Endothelial cell of umbilical vein (primary cell): ENCODE results near the gene MYO1A. TPM values are rescaled to one million over a fixed set of nuclear protein-coding genes. Genes with fewer than 3 reads are reported as not detected.

Experiments used
- BruUV-seq: library from RNA; stranded (reverse); fragments of 400-500 nt; replicated peaks from 2 replicates; lab custom pipeline; 2021; lab: Mats Ljungman, UMichigan
- CTCF ChIA-PET: fragments of 300-600, 350-600 bp; sonication (Branson Sonifier 250); formaldehyde crosslinking; loops from one replicate; lab custom pipeline; 2021; ENCODE audit warnings: antibody characterized with exemption, inconsistent platforms; lab: Charles Lee
- POLR2A ChIA-PET: fragments of 300-600, 350-600 bp; sonication (Branson Sonifier 250); formaldehyde crosslinking; loops from one replicate; lab custom pipeline; 2021; ENCODE audit warnings: antibody characterized with exemption, inconsistent platforms; lab: Charles Lee
- DNase-seq: peaks from one replicate; pipeline ENCODE4 v3.0.0-alpha.2; 2011; ENCODE audit warnings: low read depth, low spot score
- FAIRE-seq: peaks from 2 replicates; lab custom pipeline; 2011; peaks lifted over from hg19 to GRCh38; lab: Jason Lieb, UNC
- H2AFZ ChIP-seq: 2 replicates; pipeline ENCODE4 v1.6.0; 2012; ENCODE audit warnings: low read depth, low read length, control low read depth, inconsistent platforms
- H3K27ac ChIP-seq: 2 replicates; pipeline ENCODE4 v1.5.1; 2011; ENCODE audit warnings: low read depth, mild to moderate bottlenecking, control low read depth, low read length, moderate library complexity; ENCODE audit not compliant: insufficient read depth
- H3K27me3 ChIP-seq, 2 experiments: 2 replicates each; pipeline versions ENCODE4 v1.6.0 to v1.6.1; 2011; ENCODE audit warnings: low read length in 2 of 2, mixed read lengths in 1 of 2; ENCODE audit not compliant: control insufficient read depth in 2 of 2, insufficient read depth in 2 of 2
- H3K36me3 ChIP-seq, 2 experiments: 2 replicates in 1 of 2; 3 replicates in 1 of 2; pipeline ENCODE4 v1.5.1; 2011; ENCODE audit warnings: low read length in 2 of 2, mild to moderate bottlenecking in 1 of 2, moderate library complexity in 1 of 2; ENCODE audit not compliant: control insufficient read depth in 2 of 2, insufficient read depth in 2 of 2; ENCODE audit errors: extremely low read depth in 1 of 2
- H3K4me1 ChIP-seq: 3 replicates; pipeline ENCODE4 v1.5.1; 2011; ENCODE audit warnings: mild to moderate bottlenecking, low read length; ENCODE audit not compliant: control insufficient read depth, insufficient read depth; ENCODE audit errors: extremely low read depth
- H3K4me2 ChIP-seq: 2 replicates; pipeline ENCODE4 v1.6.1; 2011; ENCODE audit warnings: low read length, control low read depth, mixed read lengths; ENCODE audit not compliant: insufficient read depth
- H3K4me3 ChIP-seq, 3 experiments: fragments of 200-600 bp in 1 of 3; sonication (generic), shearing (Covaris generic) in 1 of 3; replicated peaks in 1 of 3; 2 replicates each; pipeline ENCODE4 v1.5.1; 2011 to 2016; ENCODE audit warnings: control low read depth in 3 of 3, low read length in 3 of 3, mild to moderate bottlenecking in 2 of 3, inconsistent platforms in 1 of 3, low read depth in 1 of 3, moderate library complexity in 1 of 3; ENCODE audit not compliant: insufficient read depth in 1 of 3
- H3K79me2 ChIP-seq: 2 replicates; pipeline ENCODE4 v1.6.0; 2012; ENCODE audit warnings: low read length, inconsistent platforms; ENCODE audit not compliant: control insufficient read depth, insufficient read depth
- H3K9ac ChIP-seq: replicated peaks from 2 replicates; pipeline ENCODE3; 2011; ENCODE audit warnings: low read length, control low read depth; ENCODE audit not compliant: insufficient read depth; ENCODE audit errors: extremely low read depth
- H3K9me1 ChIP-seq: replicated peaks from 3 replicates; pipeline ENCODE4 v1.6.0; 2011; ENCODE audit warnings: mild to moderate bottlenecking, low read length; ENCODE audit not compliant: control insufficient read depth, insufficient read depth; ENCODE audit errors: extremely low read depth
- H3K9me3 ChIP-seq: replicated peaks from 2 replicates; pipeline ENCODE4 v1.5.1; 2012; ENCODE audit warnings: low read length, inconsistent platforms; ENCODE audit not compliant: control insufficient read depth, insufficient read depth
- H4K20me1 ChIP-seq: replicated peaks from 2 replicates; pipeline ENCODE3; 2011; ENCODE audit warnings: mild to moderate bottlenecking, low read length; ENCODE audit not compliant: control insufficient read depth, insufficient read depth; ENCODE audit errors: extremely low read depth
- CTCF ChIP-seq, 2 donors: IDR thresholded peaks; 1 replicate in 1 of 2; 2 replicates in 1 of 2; pipeline ENCODE4 v1.5.1; 2011; ENCODE audit warnings: low read length in 2 of 2, mild to moderate bottlenecking in 2 of 2, moderate library complexity in 2 of 2, control low read depth in 1 of 2, inconsistent platforms in 1 of 2, low read depth in 1 of 2; ENCODE audit not compliant: insufficient read depth in 1 of 2; ENCODE audit errors: extremely low read depth in 1 of 2
- EZH2 ChIP-seq: IDR thresholded peaks from 2 replicates; pipeline ENCODE4 v1.6.1; 2012; ENCODE audit warnings: borderline replicate concordance, low read depth, mild to moderate bottlenecking, moderate library complexity, low read length, inconsistent platforms; ENCODE audit not compliant: severe bottlenecking
- FOS ChIP-seq: IDR thresholded peaks from 2 replicates; pipeline ENCODE4 v1.6.1; 2011; ENCODE audit warnings: mild to moderate bottlenecking, low read length, moderate library complexity, borderline replicate concordance; ENCODE audit not compliant: insufficient read depth
- GATA2 ChIP-seq: IDR thresholded peaks from 2 replicates; pipeline ENCODE4 v1.7.0; 2011; ENCODE audit warnings: low read depth, mild to moderate bottlenecking, moderate library complexity, mixed read lengths, low read length; ENCODE audit not compliant: insufficient read length, insufficient read depth
- JUN ChIP-seq: IDR thresholded peaks from 2 replicates; pipeline ENCODE4 v1.6.1; 2011; ENCODE audit warnings: borderline replicate concordance, low read depth; ENCODE audit not compliant: insufficient read length, insufficient read depth
- MAX ChIP-seq: IDR thresholded peaks from 2 replicates; pipeline ENCODE4 v1.6.1; 2011; ENCODE audit not compliant: insufficient read depth, insufficient read length
- MYC ChIP-seq: IDR thresholded peaks from one replicate; pipeline ENCODE4 v1.6.1; 2011; ENCODE audit warnings: mild to moderate bottlenecking, low read depth, low read length
- POLR2A ChIP-seq: IDR thresholded peaks from 2 replicates; pipeline ENCODE4 v1.6.1; 2012; ENCODE audit warnings: low read depth, mild to moderate bottlenecking, control low read depth, low read length
- POLR2AphosphoS5 ChIP-seq: IDR thresholded peaks from 2 replicates; pipeline ENCODE4 v1.6.1; 2012; ENCODE audit warnings: low read depth, mild to moderate bottlenecking, control low read depth, low read length, moderate library complexity; ENCODE audit not compliant: insufficient read depth
- dilution Hi-C: fragments of 300-500 bp; cut with MboI; formaldehyde crosslinking; loops from one replicate; pipeline ENCODE4 v1.15.0; 2019; ENCODE audit warnings: low sequenced_read_pairs; ENCODE audit not compliant: extremely low pct_ligation_motif_present
- intact Hi-C: fragments of 100-400 bp; cut with micrococcal nuclease; formaldehyde crosslinking; loops from one replicate; pipeline ENCODE4 v1.10.0; 2022
- polyA plus RNA-seq, 4 experiments: library from polyadenylated mRNA; depleted of rRNA in 3 of 4; stranded (reverse) in 3 of 4; unstranded in 1 of 4; fragments of >200 nt; gene quantifications; 2 replicates each; pipeline versions ENCODE4 v1.2.1 to v1.2.3, GENCODE V29; 2011 to 2012; ENCODE audit warnings: missing spikeins in 1 of 4
- total RNA-seq: library from RNA; stranded (reverse); gene quantifications from 2 replicates; pipeline ENCODE4 v1.2.3, GENCODE V29; 2021

MYO1A gene
- total and polyA plus RNA-seq, 2 donors (not counting 3 experiments of a cell fraction or from before 2014, with no cell fraction given), result not detected

- CTCF ChIA-PET, result interaction anchor here (0.7 kb wide), 1 partner anchor 77 kb away, joined by 3 read pairs; no protein-coding TSS in a partner anchor
- FAIRE-seq, result no peak
- H3K9ac ChIP-seq, result no peak overlapping the region
- no peak overlapping the region for H3K4me2 ChIP-seq
- intact Hi-C loops (no loop called here), dilution Hi-C loops (no loop called here)
- no peaks in the 10 kb centered on the region for H3K9me3 ChIP-seq
- H3K79me2 ChIP-seq, result no peaks in the 10 kb centered on the region
- no peak for DNase-seq
- POLR2A ChIA-PET, result no interaction called here
- no peaks in the 10 kb centered on the region for H3K4me1 ChIP-seq
- H3K9me1 ChIP-seq, result no peaks in the 10 kb centered on the region
- no peak overlapping the region for H3K27ac ChIP-seq
- H4K20me1 ChIP-seq, result no peaks in the 10 kb centered on the region
- no peaks in the 10 kb centered on the region for H3K36me3 ChIP-seq
- TF ChIP-seq POLR2AphosphoS5 (no peak), FOS (no peak), CTCF (IDR thresholded peaks at IDR 0.05; ENCODE audit: extremely low read depth in 1 of 2, insufficient read depth in 1 of 2, low read depth in 1 of 2, low read length in 2 of 2) (no peak), MAX (no peak), JUN (no peak), GATA2 (no peak), POLR2A (no peak), MYC (no peak), EZH2 (no peak)
- H3K27me3 ChIP-seq, result peaks cover 10 to 12% of the 10 kb centered on the region in 2 experiments
- BruUV-seq, result no TSS peak
- H3K4me3 ChIP-seq, result no peak overlapping the region
- H2AFZ ChIP-seq, result no peak overlapping the region
These were observed 2.7 kb downstream of the MYO1A start for GRCh38 chr12:57046947-57047890.
